Activated effector memory CD4-positive, alpha-beta T cell treated with anti-CD3 and anti-CD28 coated beads, Interleukin-2, amount 50 U/mL, for 16 hours (primary cell): ENCODE data around the gene GPC6.

Experiments
- DNase-seq: peaks from one replicate; pipeline ENCODE4 v3.0.0-alpha.2; 2020

The GPC6 gene

GRCh38 chr13:93325303-93326233, 99.0 kb downstream of the GPC6 start:
- no peak for DNase-seq

- DNase-seq = no peak
These were observed 99.7 kb downstream of the GPC6 start for GRCh38 chr13:93326234-93326811.

- DNase-seq = no peak
These were observed 102.3 kb downstream of the GPC6 start for GRCh38 chr13:93328943-93329342.

- DNase-seq = no peak
These were observed 110.1 kb downstream of the GPC6 start for GRCh38 chr13:93336728-93337127.

GRCh38 chr13:93338030-93338429, 111.4 kb downstream of the GPC6 start:
- DNase-seq = no peak

GRCh38 chr13:93338906-93339305, 112.3 kb downstream of the GPC6 start:
- no peak for DNase-seq

GRCh38 chr13:93339550-93339949, 112.9 kb downstream of the GPC6 start:
- DNase-seq = no peak

- DNase-seq = no peak
These were observed 114.9 kb downstream of the GPC6 start for GRCh38 chr13:93341517-93341916.

- DNase-seq = no peak
These were observed 116.5 kb downstream of the GPC6 start for GRCh38 chr13:93343097-93343496.

- DNase-seq = no peak
These were observed 117.6 kb downstream of the GPC6 start for GRCh38 chr13:93344048-93344705.

GRCh38 chr13:93345024-93345423, 118.4 kb downstream of the GPC6 start:
- DNase-seq = no peak

GRCh38 chr13:93345770-93346169, 119.2 kb downstream of the GPC6 start:
- no peak for DNase-seq

GRCh38 chr13:93352616-93353015, 126.0 kb downstream of the GPC6 start:
- DNase-seq = no peak

- no peak for DNase-seq
These were observed 128.5 kb downstream of the GPC6 start for GRCh38 chr13:93355094-93355493.

GRCh38 chr13:93356469-93356868, 129.9 kb downstream of the GPC6 start:
- DNase-seq = no peak

- no peak for DNase-seq
These were observed 133.4 kb downstream of the GPC6 start for GRCh38 chr13:93360021-93360420.

- no peak for DNase-seq
These were observed 135.1 kb downstream of the GPC6 start for GRCh38 chr13:93361703-93362102.

- DNase-seq = no peak
These were observed 137.6 kb downstream of the GPC6 start for GRCh38 chr13:93364166-93364565.

GRCh38 chr13:93368296-93368695, 141.7 kb downstream of the GPC6 start:
- no peak for DNase-seq

GRCh38 chr13:93368718-93369117, 142.1 kb downstream of the GPC6 start:
- DNase-seq = no peak

- DNase-seq = no peak
These were observed 146.2 kb downstream of the GPC6 start for GRCh38 chr13:93372856-93373255.

GRCh38 chr13:93375491-93375890, 148.9 kb downstream of the GPC6 start:
- DNase-seq = no peak

- no peak for DNase-seq
These were observed 150.6 kb downstream of the GPC6 start for GRCh38 chr13:93377196-93377595.

GRCh38 chr13:93378184-93378583, 151.6 kb downstream of the GPC6 start:
- DNase-seq = no peak
